ENCODE results near the gene AREL1. TPM values are rescaled to one million over a fixed set of nuclear protein-coding genes. Genes with fewer than 3 reads are reported as not detected.
A peak's percentile ranks its signal among the peaks of the same experiment; 100 is the strongest.

AREL1 gene
- total RNA-seq, 1 experiment from 2014 or later: 44.7 TPM

DNA sequence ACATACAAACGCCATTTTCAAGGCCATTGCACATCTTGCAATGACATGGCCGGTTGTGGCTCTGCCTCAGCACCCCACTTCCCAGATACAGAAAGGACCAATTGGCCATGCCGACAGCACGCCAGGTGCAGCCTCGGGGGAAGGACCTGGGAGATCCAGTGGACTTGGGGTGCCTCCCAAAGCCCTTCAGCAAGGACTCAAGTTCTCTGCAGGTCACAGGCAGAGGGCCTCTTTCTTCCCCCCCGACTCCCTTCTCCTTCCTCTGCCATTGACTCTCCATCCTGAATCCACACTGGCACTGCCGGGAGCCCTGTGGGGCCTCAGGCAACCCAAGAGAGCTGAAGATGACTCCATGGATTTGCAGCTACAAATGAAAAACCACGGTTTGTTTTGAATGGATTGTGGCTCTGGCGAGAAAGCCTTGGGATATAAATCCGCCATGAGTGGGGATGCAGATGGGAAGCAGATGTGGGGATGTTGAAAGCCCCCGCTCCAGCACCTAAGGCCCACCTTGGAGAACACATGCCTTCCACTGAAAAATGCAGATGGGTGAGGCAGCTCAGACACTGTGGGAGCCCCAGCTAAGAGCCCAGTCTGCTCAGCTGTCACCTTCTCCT, 65.7 kb downstream of the AREL1 start:
- ATAC-seq (no peak), DNase-seq (ENCODE audit: low read depth, low spot score) (no peak)
- no TSS peak for BruUV-seq (replicated peaks)
- no peak overlapping the region for H3K4me3 ChIP-seq (ENCODE audit: low read depth in 2 of 2, low read length in 2 of 2)
- no peak overlapping the region for H3K27ac ChIP-seq (ENCODE audit: low read length)
- in situ Hi-C loops (cut with HindIII; ENCODE audit: low pct_unique_long_range_greater_than_20kb, low sequenced_read_pairs): no loop called here
- TF ChIP-seq, protein P1, sequence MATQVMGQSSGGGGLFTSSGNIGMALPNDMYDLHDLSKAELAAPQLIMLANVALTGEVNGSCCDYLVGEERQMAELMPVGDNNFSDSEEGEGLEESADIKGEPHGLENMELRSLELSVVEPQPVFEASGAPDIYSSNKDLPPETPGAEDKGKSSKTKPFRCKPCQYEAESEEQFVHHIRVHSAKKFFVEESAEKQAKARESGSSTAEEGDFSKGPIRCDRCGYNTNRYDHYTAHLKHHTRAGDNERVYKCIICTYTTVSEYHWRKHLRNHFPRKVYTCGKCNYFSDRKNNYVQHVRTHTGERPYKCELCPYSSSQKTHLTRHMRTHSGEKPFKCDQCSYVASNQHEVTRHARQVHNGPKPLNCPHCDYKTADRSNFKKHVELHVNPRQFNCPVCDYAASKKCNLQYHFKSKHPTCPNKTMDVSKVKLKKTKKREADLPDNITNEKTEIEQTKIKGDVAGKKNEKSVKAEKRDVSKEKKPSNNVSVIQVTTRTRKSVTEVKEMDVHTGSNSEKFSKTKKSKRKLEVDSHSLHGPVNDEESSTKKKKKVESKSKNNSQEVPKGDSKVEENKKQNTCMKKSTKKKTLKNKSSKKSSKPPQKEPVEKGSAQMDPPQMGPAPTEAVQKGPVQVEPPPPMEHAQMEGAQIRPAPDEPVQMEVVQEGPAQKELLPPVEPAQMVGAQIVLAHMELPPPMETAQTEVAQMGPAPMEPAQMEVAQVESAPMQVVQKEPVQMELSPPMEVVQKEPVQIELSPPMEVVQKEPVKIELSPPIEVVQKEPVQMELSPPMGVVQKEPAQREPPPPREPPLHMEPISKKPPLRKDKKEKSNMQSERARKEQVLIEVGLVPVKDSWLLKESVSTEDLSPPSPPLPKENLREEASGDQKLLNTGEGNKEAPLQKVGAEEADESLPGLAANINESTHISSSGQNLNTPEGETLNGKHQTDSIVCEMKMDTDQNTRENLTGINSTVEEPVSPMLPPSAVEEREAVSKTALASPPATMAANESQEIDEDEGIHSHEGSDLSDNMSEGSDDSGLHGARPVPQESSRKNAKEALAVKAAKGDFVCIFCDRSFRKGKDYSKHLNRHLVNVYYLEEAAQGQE (IDR thresholded peaks at IDR 0.05; ENCODE audit: insufficient read depth in 1 of 2, low read depth in 2 of 2, low read length in 1 of 2): no peak
- no peak for TF ChIP-seq SIN3A (IDR thresholded peaks at IDR 0.05; ENCODE audit: borderline replicate concordance, insufficient read depth, low read depth, low read length)
- TF ChIP-seq TCF7L2 (IDR thresholded peaks at IDR 0.05; ENCODE audit: low read depth, low read length): no peak
- TF ChIP-seq POLR2AphosphoS5 (IDR thresholded peaks at IDR 0.05; ENCODE audit: low read depth, low read length): no peak
- TF ChIP-seq, protein P2, sequence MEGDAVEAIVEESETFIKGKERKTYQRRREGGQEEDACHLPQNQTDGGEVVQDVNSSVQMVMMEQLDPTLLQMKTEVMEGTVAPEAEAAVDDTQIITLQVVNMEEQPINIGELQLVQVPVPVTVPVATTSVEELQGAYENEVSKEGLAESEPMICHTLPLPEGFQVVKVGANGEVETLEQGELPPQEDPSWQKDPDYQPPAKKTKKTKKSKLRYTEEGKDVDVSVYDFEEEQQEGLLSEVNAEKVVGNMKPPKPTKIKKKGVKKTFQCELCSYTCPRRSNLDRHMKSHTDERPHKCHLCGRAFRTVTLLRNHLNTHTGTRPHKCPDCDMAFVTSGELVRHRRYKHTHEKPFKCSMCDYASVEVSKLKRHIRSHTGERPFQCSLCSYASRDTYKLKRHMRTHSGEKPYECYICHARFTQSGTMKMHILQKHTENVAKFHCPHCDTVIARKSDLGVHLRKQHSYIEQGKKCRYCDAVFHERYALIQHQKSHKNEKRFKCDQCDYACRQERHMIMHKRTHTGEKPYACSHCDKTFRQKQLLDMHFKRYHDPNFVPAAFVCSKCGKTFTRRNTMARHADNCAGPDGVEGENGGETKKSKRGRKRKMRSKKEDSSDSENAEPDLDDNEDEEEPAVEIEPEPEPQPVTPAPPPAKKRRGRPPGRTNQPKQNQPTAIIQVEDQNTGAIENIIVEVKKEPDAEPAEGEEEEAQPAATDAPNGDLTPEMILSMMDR (IDR thresholded peaks at IDR 0.05): no peak
- intact Hi-C loops (cut with micrococcal nuclease; ENCODE audit: unreplicated experiment): no loop called here
- H3K27me3 ChIP-seq (ENCODE audit: control insufficient read depth, insufficient read depth, low read length): no peaks in the 10 kb centered on the region
- peaks cover 21% of the 10 kb centered on the region for H3K4me1 ChIP-seq (ENCODE audit: control insufficient read depth, insufficient read depth, low read length)
- ChIA-PET CTCF (no interaction called here), POLR2A (no interaction called here)
- no peaks in the 10 kb centered on the region for H3K9me3 ChIP-seq (ENCODE audit: control insufficient read depth, insufficient read depth, low read depth, low read length)
- no peaks in the 10 kb centered on the region for H3K36me3 ChIP-seq (ENCODE audit: control insufficient read depth, insufficient read depth, low read length)

DNA sequence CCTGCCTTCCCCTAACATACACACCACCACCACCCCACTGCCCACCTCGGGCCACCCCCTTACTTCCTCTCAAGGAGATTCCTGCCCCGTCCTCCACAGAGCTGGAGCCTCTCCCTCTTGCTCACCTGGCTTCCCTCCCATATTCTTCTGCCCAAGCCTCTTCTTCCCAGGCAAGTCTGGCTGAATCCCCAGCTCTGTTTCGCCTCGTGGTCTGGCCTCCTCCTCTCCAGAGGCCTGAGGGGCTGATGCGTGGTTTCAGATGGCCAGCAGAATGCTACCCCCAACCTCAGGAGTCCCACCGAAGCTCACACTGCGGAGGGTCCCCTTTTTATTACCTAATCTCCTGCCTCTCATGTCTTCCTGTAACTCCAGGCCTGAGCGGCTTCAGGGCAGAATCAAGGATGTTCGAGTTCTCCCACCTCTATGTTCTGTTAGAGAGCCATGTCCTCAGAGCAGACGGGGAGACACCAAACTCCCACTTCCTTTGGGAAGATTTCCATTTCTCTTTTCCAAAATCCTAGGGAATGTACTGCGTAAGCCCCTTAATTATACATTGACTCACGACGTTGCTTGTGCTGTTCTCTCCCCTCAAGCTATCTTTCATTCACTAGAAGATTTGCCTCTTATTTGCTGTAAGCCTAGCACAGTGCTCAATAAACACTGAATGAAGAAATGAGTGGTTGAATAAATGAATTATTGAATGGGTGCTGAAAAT, 67.0 kb downstream of the AREL1 start:
- ATAC-seq: no peak
- no peak for TF ChIP-seq TCF7L2 (IDR thresholded peaks at IDR 0.05; ENCODE audit: low read depth, low read length)
- TF ChIP-seq, protein P2 (IDR thresholded peaks at IDR 0.05): no peak
- intact Hi-C loops (cut with micrococcal nuclease; ENCODE audit: unreplicated experiment): no loop called here
- Histone ChIP-seq H3K27ac (ENCODE audit: low read length) (peak overlapping the region; percentile 63), H3K36me3 (ENCODE audit: control insufficient read depth, insufficient read depth, low read length) (no peaks in the 10 kb centered on the region), H3K4me3 (ENCODE audit: low read depth in 2 of 2, low read length in 2 of 2) (no peak overlapping the region), H3K9me3 (ENCODE audit: control insufficient read depth, insufficient read depth, low read depth, low read length) (no peaks in the 10 kb centered on the region), H3K4me1 (ENCODE audit: control insufficient read depth, insufficient read depth, low read length) (peaks cover 21% of the 10 kb centered on the region), H3K27me3 (ENCODE audit: control insufficient read depth, insufficient read depth, low read length) (no peaks in the 10 kb centered on the region)
- ChIA-PET CTCF (no interaction called here), POLR2A (interaction anchor here (0.5 to 1.1 kb wide), 2 partner anchors 24 to 66 kb away, joined by 3 to 10 read pairs; no protein-coding TSS in a partner anchor)
- no TSS peak for BruUV-seq (replicated peaks)
- in situ Hi-C loops (cut with HindIII; ENCODE audit: low pct_unique_long_range_greater_than_20kb, low sequenced_read_pairs): no loop called here
- no peak for DNase-seq (ENCODE audit: low read depth, low spot score)
